ENCODE results near the gene PTBP2.

- no peak for TF ChIP-seq CTCF (conservative IDR thresholded peaks at IDR 0.05; ENCODE audit: low read length)
- no peak for TF ChIP-seq EZH2phosphoT487 (IDR thresholded peaks at IDR 0.05; ENCODE audit: borderline replicate concordance)
Measured at GRCh38 chr1:96688767-96689166, 32.8 kb upstream of the PTBP2 start.

Measured in Loucy (cell line).